ENCODE measurements around the gene SLC25A43.

SLC25A43 gene

DNA sequence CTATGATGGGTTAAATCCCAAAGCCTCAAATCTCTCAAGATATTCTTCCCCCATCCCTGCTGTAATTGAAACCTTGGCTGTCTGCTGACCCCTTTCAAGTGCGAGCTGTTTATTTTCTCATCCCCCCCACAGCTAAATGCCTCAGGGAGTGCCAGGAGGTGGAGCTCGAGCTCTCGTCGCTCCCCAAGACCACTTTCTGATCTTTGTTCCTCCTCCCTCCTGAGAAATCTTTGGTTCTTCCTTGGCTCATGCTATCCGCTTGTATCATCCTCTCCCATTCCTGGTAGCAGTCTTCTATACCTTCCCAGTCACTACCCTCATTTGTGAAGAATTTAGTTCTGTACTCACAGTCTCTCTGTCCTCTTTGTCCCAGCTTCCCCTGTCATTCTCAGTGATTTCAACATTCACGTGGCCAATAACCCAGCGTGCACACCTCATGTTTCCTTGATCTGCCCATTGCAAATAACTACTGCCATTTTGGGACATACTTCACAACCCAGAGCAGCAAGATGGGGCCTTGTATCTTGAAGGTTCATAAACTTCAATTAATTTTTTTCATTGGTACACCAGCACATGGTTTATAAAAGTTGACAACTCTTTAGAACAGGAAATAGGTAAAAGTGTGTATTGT, 9.2 kb upstream of the SLC25A43 start:
- H3K27me3 Mint-ChIP-seq (ENCODE audit: low read depth): peaks cover 8% of the 10 kb centered on the region
- no peak overlapping the region for H3K27ac Mint-ChIP-seq
- H3K4me3 Mint-ChIP-seq: no peak overlapping the region
- no peaks in the 10 kb centered on the region for H3K4me1 Mint-ChIP-seq (ENCODE audit: low read depth)
- no peaks in the 10 kb centered on the region for H3K36me3 Mint-ChIP-seq (ENCODE audit: low read depth)
- H3K9me3 Mint-ChIP-seq: no peaks in the 10 kb centered on the region

DNA sequence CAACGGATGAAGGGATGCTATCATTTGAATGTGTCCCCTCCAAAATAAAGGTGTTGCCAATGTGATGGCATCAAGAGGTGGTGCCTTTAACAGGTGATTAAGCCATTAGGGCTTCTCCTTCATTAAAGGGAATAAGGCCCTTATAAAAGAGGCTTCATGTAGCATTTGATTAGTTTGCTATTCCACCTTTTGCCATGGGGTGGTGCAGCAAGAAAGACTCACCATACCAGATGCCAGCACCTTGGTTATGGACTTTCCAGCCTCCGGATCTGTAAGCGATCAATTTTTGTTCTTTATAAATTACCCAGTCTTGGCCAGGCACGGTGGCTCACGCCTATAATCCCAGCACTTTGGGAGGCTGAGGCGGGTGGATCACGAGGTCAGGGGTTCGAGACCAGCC, 7.9 kb upstream of the SLC25A43 start:
- Mint-ChIP-seq H3K4me1 (ENCODE audit: low read depth) (no peaks in the 10 kb centered on the region), H3K36me3 (ENCODE audit: low read depth) (no peaks in the 10 kb centered on the region), H3K4me3 (no peak overlapping the region), H3K27me3 (ENCODE audit: low read depth) (peaks cover 8% of the 10 kb centered on the region), H3K9me3 (no peaks in the 10 kb centered on the region), H3K27ac (no peak overlapping the region)

DNA sequence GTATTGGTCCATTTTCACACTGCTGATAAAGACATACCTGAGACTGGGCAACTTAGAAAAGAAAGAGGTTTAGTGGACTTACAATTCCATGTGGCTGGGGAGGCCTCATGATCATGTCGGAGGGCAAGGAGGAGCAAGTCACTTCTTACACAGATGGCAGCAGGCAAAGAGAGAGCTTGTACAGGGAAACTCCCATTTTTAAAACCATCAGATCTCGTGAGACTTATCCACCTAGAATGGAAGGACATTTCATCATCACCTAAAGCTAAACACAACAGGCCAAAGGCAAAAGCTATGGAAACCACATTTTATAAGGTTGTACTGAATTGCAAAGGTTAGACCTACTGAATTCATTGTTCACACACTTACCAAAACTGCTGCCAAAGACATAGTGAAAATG, 6.0 kb upstream of the SLC25A43 start:
- Mint-ChIP-seq H3K9me3 (no peaks in the 10 kb centered on the region), H3K36me3 (ENCODE audit: low read depth) (no peaks in the 10 kb centered on the region), H3K27me3 (ENCODE audit: low read depth) (peaks cover 8% of the 10 kb centered on the region), H3K4me3 (no peak overlapping the region), H3K4me1 (ENCODE audit: low read depth) (no peaks in the 10 kb centered on the region), H3K27ac (no peak overlapping the region)

DNA sequence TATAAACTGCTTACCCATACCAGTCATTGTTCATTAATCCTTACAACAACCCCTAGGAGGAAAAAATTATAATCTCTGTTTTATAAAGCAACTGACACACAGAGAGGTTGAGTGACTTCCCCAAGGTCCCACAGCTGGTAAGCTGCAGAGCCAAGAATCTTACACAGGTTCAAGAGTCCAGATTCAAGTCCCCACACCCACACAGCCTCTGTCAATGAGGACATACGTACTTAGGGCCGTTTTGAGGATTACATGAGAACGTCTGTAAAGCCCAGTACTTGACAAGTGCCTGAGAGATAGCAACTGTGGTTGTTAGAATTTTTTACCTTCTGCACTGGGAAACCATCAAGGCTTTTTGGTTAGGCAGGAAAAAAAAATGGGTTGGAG, 556 bp upstream of the SLC25A43 start:
- no peaks in the 10 kb centered on the region for H3K9me3 Mint-ChIP-seq
- peaks cover 3% of the 10 kb centered on the region for H3K27me3 Mint-ChIP-seq (ENCODE audit: low read depth)
- H3K36me3 Mint-ChIP-seq (ENCODE audit: low read depth): no peaks in the 10 kb centered on the region
- peak overlapping the region; percentile 87 for H3K4me3 Mint-ChIP-seq
- peak overlapping the region; percentile 91 for H3K27ac Mint-ChIP-seq
- H3K4me1 Mint-ChIP-seq (ENCODE audit: low read depth): peaks cover 14% of the 10 kb centered on the region

DNA sequence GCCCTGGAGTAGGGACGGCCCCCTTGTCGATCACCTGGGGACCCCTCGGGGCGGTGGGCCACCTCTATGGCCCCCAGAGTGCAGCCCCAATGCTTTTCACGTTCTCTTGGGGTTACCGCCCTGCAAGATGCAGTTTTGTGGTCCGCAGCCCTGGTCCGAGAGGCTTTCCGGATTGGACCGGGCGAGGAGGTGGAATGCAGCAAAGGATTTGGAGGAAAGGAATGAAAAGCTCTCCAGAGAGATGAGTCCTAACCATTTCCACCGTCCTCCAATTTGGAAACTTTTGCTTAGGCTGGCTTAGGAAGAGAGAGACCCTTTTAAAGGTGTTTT, 601 bp downstream of the SLC25A43 start:
- H3K4me3 Mint-ChIP-seq: peak overlapping the region; percentile 48
- H3K9me3 Mint-ChIP-seq: no peaks in the 10 kb centered on the region
- H3K4me1 Mint-ChIP-seq (ENCODE audit: low read depth): peaks cover 14% of the 10 kb centered on the region
- H3K27me3 Mint-ChIP-seq (ENCODE audit: low read depth): no peaks in the 10 kb centered on the region
- no peaks in the 10 kb centered on the region for H3K36me3 Mint-ChIP-seq (ENCODE audit: low read depth)
- H3K27ac Mint-ChIP-seq: no peak overlapping the region

GRCh38 chrX:119401569-119401968, 2.4 kb downstream of the SLC25A43 start:
- Mint-ChIP-seq H3K4me1 (ENCODE audit: low read depth) (peaks cover 14% of the 10 kb centered on the region), H3K36me3 (ENCODE audit: low read depth) (no peaks in the 10 kb centered on the region), H3K9me3 (no peaks in the 10 kb centered on the region), H3K27ac (no peak overlapping the region), H3K27me3 (ENCODE audit: low read depth) (no peaks in the 10 kb centered on the region), H3K4me3 (no peak overlapping the region)

GRCh38 chrX:119402588-119402987, 3.5 kb downstream of the SLC25A43 start:
- no peak overlapping the region for H3K27ac Mint-ChIP-seq

DNA sequence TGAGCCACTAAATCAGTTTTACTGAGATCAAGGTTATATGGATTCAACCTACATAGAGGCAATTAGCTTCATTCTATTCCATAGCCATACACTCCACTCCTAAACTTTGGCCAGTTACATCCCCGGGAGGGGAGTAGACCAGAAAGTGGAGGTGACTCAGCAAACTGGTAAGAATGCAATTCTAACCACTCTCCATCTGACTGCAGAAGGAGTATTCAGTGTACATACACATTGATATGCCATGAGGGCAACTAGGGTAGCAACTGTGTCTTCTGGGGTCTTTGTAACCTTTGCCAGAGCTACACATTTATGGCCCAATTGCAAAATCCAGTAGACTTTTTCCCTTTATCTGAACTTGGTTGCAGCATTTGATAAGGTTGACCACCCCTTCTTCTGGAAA, 7.6 kb downstream of the SLC25A43 start:
- H3K27me3 Mint-ChIP-seq (ENCODE audit: low read depth): no peaks in the 10 kb centered on the region
- H3K4me1 Mint-ChIP-seq (ENCODE audit: low read depth): peaks cover 2% of the 10 kb centered on the region
- no peaks in the 10 kb centered on the region for H3K9me3 Mint-ChIP-seq
- H3K36me3 Mint-ChIP-seq (ENCODE audit: low read depth): peaks cover 12% of the 10 kb centered on the region
- H3K4me3 Mint-ChIP-seq: no peak overlapping the region
- H3K27ac Mint-ChIP-seq: no peak overlapping the region

More at GRCh38 chrX:119402588-119402987, 3.5 kb downstream of the SLC25A43 start:
- Mint-ChIP-seq H3K4me1 (ENCODE audit: low read depth) (peaks cover 15% of the 10 kb centered on the region), H3K36me3 (ENCODE audit: low read depth) (peaks cover 3% of the 10 kb centered on the region), H3K27me3 (ENCODE audit: low read depth) (no peaks in the 10 kb centered on the region), H3K4me3 (no peak overlapping the region), H3K9me3 (no peaks in the 10 kb centered on the region)

GRCh38 chrX:119407681-119408080, 8.5 kb downstream of the SLC25A43 start:
- H3K36me3 Mint-ChIP-seq (ENCODE audit: low read depth): peaks cover 12% of the 10 kb centered on the region
- no peak overlapping the region for H3K4me3 Mint-ChIP-seq
- H3K27ac Mint-ChIP-seq: no peak overlapping the region
- peaks cover 2% of the 10 kb centered on the region for H3K4me1 Mint-ChIP-seq (ENCODE audit: low read depth)
- H3K9me3 Mint-ChIP-seq: no peaks in the 10 kb centered on the region
- no peaks in the 10 kb centered on the region for H3K27me3 Mint-ChIP-seq (ENCODE audit: low read depth)

- no peak overlapping the region for H3K27ac Mint-ChIP-seq
- H3K36me3 Mint-ChIP-seq (ENCODE audit: low read depth): peaks cover 12% of the 10 kb centered on the region
- no peaks in the 10 kb centered on the region for H3K27me3 Mint-ChIP-seq (ENCODE audit: low read depth)
- no peak overlapping the region for H3K4me3 Mint-ChIP-seq
- peaks cover 2% of the 10 kb centered on the region for H3K4me1 Mint-ChIP-seq (ENCODE audit: low read depth)
- H3K9me3 Mint-ChIP-seq: no peaks in the 10 kb centered on the region
Observed at GRCh38 chrX:119410027-119410819, 11.1 kb downstream of the SLC25A43 start.

- no peaks in the 10 kb centered on the region for H3K27me3 Mint-ChIP-seq (ENCODE audit: low read depth)
- no peaks in the 10 kb centered on the region for H3K9me3 Mint-ChIP-seq
- H3K4me3 Mint-ChIP-seq: no peak overlapping the region
- peaks cover 2% of the 10 kb centered on the region for H3K4me1 Mint-ChIP-seq (ENCODE audit: low read depth)
- no peak overlapping the region for H3K27ac Mint-ChIP-seq
- peaks cover 12% of the 10 kb centered on the region for H3K36me3 Mint-ChIP-seq (ENCODE audit: low read depth)
Observed at GRCh38 chrX:119410854-119411253, 11.7 kb downstream of the SLC25A43 start.

GRCh38 chrX:119411959-119412358, 12.8 kb downstream of the SLC25A43 start:
- Mint-ChIP-seq H3K27me3 (ENCODE audit: low read depth) (no peaks in the 10 kb centered on the region), H3K9me3 (no peaks in the 10 kb centered on the region), H3K4me3 (no peak overlapping the region), H3K4me1 (ENCODE audit: low read depth) (peaks cover 2% of the 10 kb centered on the region), H3K27ac (no peak overlapping the region), H3K36me3 (ENCODE audit: low read depth) (peaks cover 12% of the 10 kb centered on the region)

DNA sequence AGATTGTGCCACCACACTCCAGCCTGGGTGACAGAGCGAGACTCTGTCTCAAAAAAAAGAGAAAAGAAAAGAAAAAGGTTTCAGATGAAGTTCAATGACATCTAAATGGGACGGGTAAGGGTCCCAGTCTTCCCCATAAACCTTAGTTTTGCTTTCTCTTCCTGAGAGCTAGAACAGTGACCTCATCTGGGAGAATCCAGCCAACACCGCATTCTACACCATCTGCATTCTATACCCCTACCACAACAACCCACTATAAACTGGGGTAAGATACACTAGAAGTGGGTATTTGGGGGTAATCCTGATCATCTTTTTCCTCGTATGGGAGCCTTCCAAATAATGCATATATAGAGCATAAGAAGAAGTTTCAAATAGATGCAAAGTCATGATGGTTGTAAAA, 18.2 kb downstream of the SLC25A43 start:
- no peak overlapping the region for H3K27ac Mint-ChIP-seq
- peaks cover 6% of the 10 kb centered on the region for H3K36me3 Mint-ChIP-seq (ENCODE audit: low read depth)
- H3K4me1 Mint-ChIP-seq (ENCODE audit: low read depth): no peaks in the 10 kb centered on the region
- no peak overlapping the region for H3K4me3 Mint-ChIP-seq
- no peaks in the 10 kb centered on the region for H3K27me3 Mint-ChIP-seq (ENCODE audit: low read depth)
- H3K9me3 Mint-ChIP-seq: no peaks in the 10 kb centered on the region

GRCh38 chrX:119417842-119418241, 18.7 kb downstream of the SLC25A43 start:
- H3K27me3 Mint-ChIP-seq (ENCODE audit: low read depth): no peaks in the 10 kb centered on the region
- no peak overlapping the region for H3K27ac Mint-ChIP-seq
- H3K36me3 Mint-ChIP-seq (ENCODE audit: low read depth): peaks cover 6% of the 10 kb centered on the region
- H3K4me1 Mint-ChIP-seq (ENCODE audit: low read depth): no peaks in the 10 kb centered on the region
- H3K9me3 Mint-ChIP-seq: no peaks in the 10 kb centered on the region
- H3K4me3 Mint-ChIP-seq: no peak overlapping the region

DNA sequence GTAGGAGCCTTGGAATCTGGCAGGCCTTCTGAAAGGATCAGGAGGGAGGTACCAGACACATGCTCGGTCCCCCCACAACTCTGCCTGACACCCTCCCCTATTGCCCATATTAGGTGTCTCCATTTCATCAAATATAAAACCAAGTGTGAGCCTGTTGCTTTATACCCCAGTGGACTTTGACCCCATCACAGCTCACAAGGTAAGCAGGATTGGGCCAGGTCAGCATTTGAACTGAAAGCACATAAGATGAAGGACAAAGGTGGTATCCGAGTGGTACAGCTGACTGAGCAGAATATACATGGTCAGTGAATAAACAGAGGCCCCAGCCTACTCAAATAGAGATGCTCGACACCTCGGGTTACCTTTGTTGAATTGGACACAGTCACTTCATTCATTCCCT, 20.0 kb downstream of the SLC25A43 start:
- Mint-ChIP-seq H3K27ac (no peak overlapping the region), H3K27me3 (ENCODE audit: low read depth) (no peaks in the 10 kb centered on the region), H3K9me3 (no peaks in the 10 kb centered on the region), H3K4me3 (no peak overlapping the region), H3K36me3 (ENCODE audit: low read depth) (peaks cover 6% of the 10 kb centered on the region), H3K4me1 (ENCODE audit: low read depth) (no peaks in the 10 kb centered on the region)
